HepG2 (cell line): ENCODE measurements around the gene FBXL13. TPM values are rescaled to one million over a fixed set of nuclear protein-coding genes. Genes with fewer than 3 reads are reported as not detected.

Experiments
- CBX5 ChIP-seq: sonication (generic); formaldehyde crosslinking; IDR thresholded peaks from 2 replicates; pipeline ENCODE4 v1.4.0; 2020; ENCODE audit warnings: missing genetic modification reagents, borderline replicate concordance
- CHD4 ChIP-seq: fragments of 200-600 bp; sonication (generic); IDR thresholded peaks from 2 replicates; pipeline ENCODE4 v1.7.0; 2017; ENCODE audit warnings: mild to moderate bottlenecking, low read length, borderline replicate concordance
- CREBL2 ChIP-seq: sonication (generic); formaldehyde crosslinking; IDR thresholded peaks from 2 replicates; pipeline ENCODE4 v1.8.1; 2023; ENCODE audit warnings: missing genetic modification reagents, mild to moderate bottlenecking, borderline replicate concordance
- GPN1 ChIP-seq: sonication (generic); formaldehyde crosslinking; IDR thresholded peaks from 2 replicates; pipeline ENCODE4 v1.5.1; 2020; ENCODE audit warnings: missing genetic modification reagents, borderline replicate concordance
- MTA3 ChIP-seq: sonication (generic); formaldehyde crosslinking; IDR thresholded peaks from 2 replicates; pipeline ENCODE4 v1.4.0; 2020; ENCODE audit warnings: missing genetic modification reagents
- PCBP2 ChIP-seq: fragments of 200-400 bp; formaldehyde crosslinking; optimal IDR thresholded peaks from 2 replicates; pipeline ENCODE3; 2018; ENCODE audit warnings: low read length, low read depth; ENCODE audit not compliant: poor library complexity, severe bottlenecking
- PHF20 ChIP-seq: sonication (generic); formaldehyde crosslinking; IDR thresholded peaks from 2 replicates; pipeline ENCODE4 v1.5.0; 2020; ENCODE audit warnings: mild to moderate bottlenecking, missing genetic modification reagents
- RBAK ChIP-seq: sonication (generic); formaldehyde crosslinking; IDR thresholded peaks from 2 replicates; pipeline ENCODE4 v1.5.1; 2020; ENCODE audit warnings: mild to moderate bottlenecking, missing genetic modification reagents
- SKI ChIP-seq: fragments of 450-650 bp; IDR thresholded peaks from one replicate; pipeline ENCODE4 v1.6.1; 2018; ENCODE audit warnings: mild to moderate bottlenecking; ENCODE audit not compliant: partially characterized antibody
- TCF7L2 ChIP-seq: IDR thresholded peaks from 2 replicates; pipeline ENCODE4 v1.6.1; 2011; ENCODE audit warnings: mild to moderate bottlenecking, low read depth, low read length, moderate library complexity
- TERF1 ChIP-seq: sonication (generic); formaldehyde crosslinking; IDR thresholded peaks from 2 replicates; pipeline ENCODE4 v1.8.0; 2022; ENCODE audit warnings: mild to moderate bottlenecking, missing genetic modification reagents, moderate library complexity
- TFE3 ChIP-seq: IDR thresholded peaks from 2 replicates; pipeline ENCODE4 v1.6.1; 2016
- YY1 ChIP-seq: IDR thresholded peaks from 2 replicates; pipeline ENCODE4 v1.6.1; 2011; ENCODE audit warnings: low read length, low read depth, moderate library complexity, mild to moderate bottlenecking; ENCODE audit not compliant: insufficient read depth, insufficient replicate concordance
- ZFP82 ChIP-seq: sonication (generic); formaldehyde crosslinking; IDR thresholded peaks from 2 replicates; pipeline ENCODE4 v1.5.1; 2020; ENCODE audit warnings: mild to moderate bottlenecking, missing genetic modification reagents, borderline replicate concordance
- ZFP91 ChIP-seq: sonication (generic); formaldehyde crosslinking; IDR thresholded peaks from 2 replicates; pipeline ENCODE4 v1.9.0; 2022; ENCODE audit warnings: missing genetic modification reagents, mild to moderate bottlenecking, borderline replicate concordance
- ZKSCAN5 ChIP-seq: sonication (generic); formaldehyde crosslinking; IDR thresholded peaks from 2 replicates; pipeline ENCODE4 v1.5.1; 2020; ENCODE audit warnings: mild to moderate bottlenecking, missing genetic modification reagents
- ZNF264 ChIP-seq: sonication (generic); formaldehyde crosslinking; IDR thresholded peaks from 2 replicates; pipeline ENCODE4 v1.4.0; 2020; ENCODE audit warnings: missing genetic modification reagents
- ZNF280B ChIP-seq: sonication (generic); formaldehyde crosslinking; IDR thresholded peaks from 2 replicates; pipeline ENCODE4 v1.5.0; 2020; ENCODE audit warnings: missing genetic modification reagents, mild to moderate bottlenecking, borderline replicate concordance
- ZNF333 ChIP-seq: sonication (generic); formaldehyde crosslinking; IDR thresholded peaks from 2 replicates; pipeline ENCODE4 v1.4.0; 2020; ENCODE audit warnings: mild to moderate bottlenecking, missing genetic modification reagents, borderline replicate concordance
- ZNF430 ChIP-seq: sonication (generic); formaldehyde crosslinking; IDR thresholded peaks from 2 replicates; pipeline ENCODE4 v1.9.0; 2021; ENCODE audit warnings: mild to moderate bottlenecking, missing genetic modification reagents
- ZNF446 ChIP-seq: sonication (generic); formaldehyde crosslinking; IDR thresholded peaks from 2 replicates; pipeline ENCODE4 v1.5.0; 2020; ENCODE audit warnings: mild to moderate bottlenecking, missing genetic modification reagents
- ZNF468 ChIP-seq: sonication (generic); formaldehyde crosslinking; IDR thresholded peaks from 2 replicates; pipeline ENCODE4 v1.8.0; 2022; ENCODE audit warnings: mild to moderate bottlenecking, moderate library complexity, missing genetic modification reagents
- ZNF543 ChIP-seq: sonication (generic); formaldehyde crosslinking; IDR thresholded peaks from 2 replicates; pipeline ENCODE4 v1.4.0; 2020; ENCODE audit warnings: mild to moderate bottlenecking, missing genetic modification reagents
- ZNF577 ChIP-seq: sonication (generic); formaldehyde crosslinking; IDR thresholded peaks from 2 replicates; pipeline ENCODE4 v1.4.0; 2020; ENCODE audit warnings: mild to moderate bottlenecking, low read depth, missing genetic modification reagents, borderline replicate concordance
- polyA plus RNA-seq, 8 experiments: library from polyadenylated mRNA; depleted of rRNA in 3 of 8; stranded (reverse) in 7 of 8; unstranded in 1 of 8; fragments of >200 nt; fragmentation: Illumina TruSeq in 4 of 8; extraction: Trizol in 4 of 8; gene quantifications; 2 replicates each; pipeline versions ENCODE4 v1.2.1 to v1.2.3, GENCODE V29; 2011 to 2016; ENCODE audit warnings: low read depth in 4 of 8, missing spikeins in 1 of 8, mixed read lengths in 1 of 8; ENCODE audit not compliant: insufficient read depth in 1 of 8
- total RNA-seq, 5 experiments: library from RNA; depleted of rRNA; stranded (reverse); fragments of >200 nt; fragmentation: Illumina TruSeq; extraction: Trizol; gene quantifications; 2 replicates each; pipeline ENCODE4 v1.2.3, GENCODE V29; 2016; ENCODE audit warnings: low read depth in 1 of 5

FBXL13 gene
- total and polyA plus RNA-seq, 2 of the 13 experiments (the other 11 are each of a cell fraction or from before 2014, with no cell fraction given): 0.24 to 0.77 TPM

GRCh38 chr7:103074519-103075336 lies at the start of gene FBXL13, which contains the start of gene ARMC10 (continued):
- TF ChIP-seq ZFP91 (no peak; the same call in 1 of the 2 replicates), ZNF333 (CRISPR knock-in tag) (no peak), ZNF468 (CRISPR knock-in tag) (no peak), CREBL2 (CRISPR knock-in tag) (no peak; the same call in 1 of the 2 replicates), ZFP82 (CRISPR knock-in tag) (no peak), PCBP2 (no peak), ZNF280B (CRISPR knock-in tag) (no peak), ZNF430 (CRISPR knock-in tag) (no peak), ZNF577 (CRISPR knock-in tag) (no peak), GPN1 (no peak), PHF20 (CRISPR knock-in tag) (peak; percentile 69), SKI (peak; percentile 85), CHD4 (no peak), CBX5 (CRISPR knock-in tag) (0 out of 2 replicates have a peak, but pooled peaks have one; percentile 18), RBAK (CRISPR knock-in tag) (no peak), MTA3 (CRISPR knock-in tag) (no peak), TCF7L2 (no peak), TERF1 (CRISPR knock-in tag) (no peak), ZNF446 (CRISPR knock-in tag) (no peak), ZKSCAN5 (no peak), YY1 (peak; percentile 52), ZNF264 (CRISPR knock-in tag) (0 out of 2 replicates have a peak, but pooled peaks have one; percentile 29), TFE3 (CRISPR knock-in tag) (no peak), ZNF543 (CRISPR knock-in tag) (no peak)
